SK-N-SH treated with all-trans-retinoic acid at 6 μM for 48 hours (cell line): Measurements from ENCODE around the gene COL25A1.

Experiments
- ATAC-seq: fragments of 200-7000 bp; cut with Tn5 transposase; 3 replicates; pipeline ENCODE4 v1.9.1; 2020; ENCODE audit warnings: mild to moderate bottlenecking, moderate library complexity
- ARNTL ChIP-seq: fragments of 450-650 bp; formaldehyde crosslinking; IDR thresholded peaks from 2 replicates; pipeline ENCODE4 v1.5.0; 2020; ENCODE audit warnings: low read depth, mild to moderate bottlenecking, moderate library complexity, borderline replicate concordance
- BACH2 ChIP-seq: fragments of 250-450 bp; sonication (Bioruptor Pico); IDR thresholded peaks from 2 replicates; pipeline ENCODE4 v1.9.0; 2021; ENCODE audit warnings: mild to moderate bottlenecking, borderline replicate concordance
- CREB5 ChIP-seq: fragments of 250-450 bp; sonication (Bioruptor Pico); IDR thresholded peaks from 2 replicates; pipeline ENCODE4 v1.5.1; 2020; ENCODE audit warnings: low read depth, mild to moderate bottlenecking, moderate library complexity
- CSDC2 ChIP-seq: fragments of 250-450 bp; sonication (Bioruptor Pico); IDR thresholded peaks from 2 replicates; pipeline ENCODE4 v1.5.0; 2020; ENCODE audit warnings: mild to moderate bottlenecking, moderate library complexity
- CSRNP3 ChIP-seq: fragments of 250-450 bp; sonication (Bioruptor Pico); IDR thresholded peaks from 2 replicates; pipeline ENCODE4 v1.5.1; 2021; ENCODE audit warnings: mild to moderate bottlenecking, moderate library complexity
- ESRRG ChIP-seq: fragments of 250-450 bp; sonication (Bioruptor Pico); IDR thresholded peaks from 2 replicates; pipeline ENCODE4 v1.6.1; 2021; ENCODE audit warnings: mild to moderate bottlenecking
- GLIS3 ChIP-seq: fragments of 250-450 bp; sonication (Bioruptor Pico); IDR thresholded peaks from 2 replicates; pipeline ENCODE4 v1.5.0; 2020; ENCODE audit warnings: mild to moderate bottlenecking, moderate library complexity
- ISL1 ChIP-seq: fragments of 250-450 bp; sonication (Bioruptor Pico); IDR thresholded peaks from 2 replicates; pipeline ENCODE4 v2.1.2; 2022; ENCODE audit warnings: mild to moderate bottlenecking, moderate library complexity
- OSR1 ChIP-seq: fragments of 250-450 bp; sonication (Bioruptor Pico); IDR thresholded peaks from 2 replicates; pipeline ENCODE4 v1.8.0; 2022; ENCODE audit warnings: moderate library complexity, mild to moderate bottlenecking, inconsistent platforms
- POU6F1 ChIP-seq: fragments of 250-450 bp; sonication (Bioruptor Pico); IDR thresholded peaks from 2 replicates; pipeline ENCODE4 v1.8.0; 2021; ENCODE audit warnings: low read depth, mild to moderate bottlenecking, moderate library complexity, borderline replicate concordance
- RARB ChIP-seq: fragments of 250-450 bp; sonication (Bioruptor Pico); IDR thresholded peaks from 2 replicates; pipeline ENCODE4 v1.8.0; 2021; ENCODE audit warnings: mild to moderate bottlenecking, moderate library complexity
- SNAI2 ChIP-seq: fragments of 250-450 bp; sonication (Bioruptor Pico); IDR thresholded peaks from 2 replicates; pipeline ENCODE4 v1.5.0; 2020; ENCODE audit warnings: mild to moderate bottlenecking, moderate library complexity
- TCF4 ChIP-seq: fragments of 250-450 bp; sonication (Bioruptor Pico); IDR thresholded peaks from 2 replicates; pipeline ENCODE4 v1.8.0; 2021; ENCODE audit warnings: mild to moderate bottlenecking, moderate library complexity, borderline replicate concordance
- TOX ChIP-seq: fragments of 250-450 bp; sonication (Bioruptor Pico); IDR thresholded peaks from 2 replicates; pipeline ENCODE4 v1.8.0; 2021; ENCODE audit warnings: mild to moderate bottlenecking, moderate library complexity, borderline replicate concordance
- TSHZ2 ChIP-seq: fragments of 250-450 bp; sonication (Bioruptor Pico); IDR thresholded peaks from 2 replicates; pipeline ENCODE4 v1.5.0; 2020; ENCODE audit warnings: mild to moderate bottlenecking, moderate library complexity
- ZC3H10 ChIP-seq: fragments of 250-450 bp; sonication (Bioruptor Pico); IDR thresholded peaks from 2 replicates; pipeline ENCODE4 v1.5.1; 2021; ENCODE audit warnings: mild to moderate bottlenecking, moderate library complexity
- ZFP3 ChIP-seq: fragments of 250-450 bp; sonication (Bioruptor Pico); IDR thresholded peaks from 2 replicates; pipeline ENCODE4 v1.5.0; 2020; ENCODE audit warnings: mild to moderate bottlenecking, moderate library complexity
- ZFP30 ChIP-seq: fragments of 450-650 bp; formaldehyde crosslinking; IDR thresholded peaks from 2 replicates; pipeline ENCODE4 v1.5.0; 2022; ENCODE audit warnings: mild to moderate bottlenecking, moderate library complexity
- ZNF565 ChIP-seq: fragments of 450-650 bp; formaldehyde crosslinking; conservative IDR thresholded peaks from 2 replicates; pipeline ENCODE4 v1.5.0; 2020; ENCODE audit warnings: low read depth, mild to moderate bottlenecking, moderate library complexity
- ZNF70 ChIP-seq: fragments of 450-650 bp; formaldehyde crosslinking; IDR thresholded peaks from 2 replicates; pipeline ENCODE4 v1.5.0; 2020; ENCODE audit warnings: mild to moderate bottlenecking, moderate library complexity
- ZNF8 ChIP-seq: fragments of 450-650 bp; formaldehyde crosslinking; IDR thresholded peaks from 2 replicates; pipeline ENCODE4 v1.5.0; 2020; ENCODE audit warnings: mild to moderate bottlenecking, moderate library complexity

COL25A1 gene

GRCh38 chr4:109213056-109213455, 89.4 kb downstream of the COL25A1 start:
- no peak for ATAC-seq
- no peak for TF ChIP-seq CREB5
- TF ChIP-seq ZNF565 (CRISPR knock-in tag), result no peak
- TF ChIP-seq BACH2, result no peak
- no peak for TF ChIP-seq ZNF70 (CRISPR knock-in tag)
- TF ChIP-seq ARNTL (CRISPR knock-in tag), result no peak
- no peak for TF ChIP-seq CSDC2 (CRISPR knock-in tag)
- no peak for TF ChIP-seq OSR1 (CRISPR knock-in tag)
- no peak for TF ChIP-seq TOX
- no peak for TF ChIP-seq POU6F1 (CRISPR knock-in tag)

GRCh38 chr4:109211671-109212070, 90.8 kb downstream of the COL25A1 start:
- no peak for ATAC-seq
- TF ChIP-seq SNAI2 (CRISPR knock-in tag) (no peak), ZNF565 (CRISPR knock-in tag) (no peak), ZC3H10 (CRISPR knock-in tag) (no peak), CREB5 (no peak), RARB (CRISPR knock-in tag) (no peak), ESRRG (no peak), TSHZ2 (CRISPR knock-in tag) (no peak), ZFP30 (no peak)
- TF ChIP-seq, all 23 proteins: peak for 0

GRCh38 chr4:109209647-109210046, 92.8 kb downstream of the COL25A1 start:
- no peak for TF ChIP-seq ZFP3 (CRISPR knock-in tag)
- no peak for ATAC-seq

DNA sequence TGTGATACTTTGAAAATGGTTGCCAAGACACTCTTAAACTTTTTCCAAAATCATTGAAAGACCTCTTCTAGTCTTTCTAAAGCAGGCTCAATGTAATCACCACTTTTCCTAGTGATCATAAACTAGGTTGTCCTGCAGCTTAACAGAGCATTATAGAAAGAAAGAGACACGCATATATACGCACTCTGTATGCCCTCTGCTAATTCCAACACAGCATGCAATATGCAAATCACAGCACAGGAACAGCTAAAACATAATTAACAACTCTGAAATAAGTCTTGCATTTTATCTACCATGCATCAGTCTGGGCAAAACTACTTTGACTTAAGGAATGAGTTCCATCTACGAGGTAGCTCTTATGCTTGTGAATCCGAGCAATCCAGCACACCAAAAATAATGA, 94.6 kb downstream of the COL25A1 start:
- ATAC-seq, result no peak
- TF ChIP-seq OSR1 (CRISPR knock-in tag) (no peak), TSHZ2 (CRISPR knock-in tag) (no peak), CSRNP3 (CRISPR knock-in tag) (no peak), BACH2 (no peak), CSDC2 (CRISPR knock-in tag) (no peak), POU6F1 (CRISPR knock-in tag) (no peak), ZNF565 (CRISPR knock-in tag) (no peak), TCF4 (CRISPR knock-in tag) (no peak), GLIS3 (no peak), TOX (no peak), ZFP3 (CRISPR knock-in tag) (no peak), CREB5 (no peak), ISL1 (CRISPR knock-in tag) (no peak), ZNF8 (CRISPR knock-in tag) (no peak), ZC3H10 (CRISPR knock-in tag) (no peak), ESRRG (no peak)
